Kidney tubule cell (primary cell): Measurements from ENCODE around the gene LRP8.
"Not testable (repeated sequence)": the region's sequence is repeated elsewhere in the genome, so short reads cannot be mapped to it uniquely, and the experiment has no call there.

Experiments used
- DNase-seq: peaks from one replicate; pipeline ENCODE4 v3.0.0-alpha.2; 2018; ENCODE audit warnings: low spot score

The LRP8 gene

DNA sequence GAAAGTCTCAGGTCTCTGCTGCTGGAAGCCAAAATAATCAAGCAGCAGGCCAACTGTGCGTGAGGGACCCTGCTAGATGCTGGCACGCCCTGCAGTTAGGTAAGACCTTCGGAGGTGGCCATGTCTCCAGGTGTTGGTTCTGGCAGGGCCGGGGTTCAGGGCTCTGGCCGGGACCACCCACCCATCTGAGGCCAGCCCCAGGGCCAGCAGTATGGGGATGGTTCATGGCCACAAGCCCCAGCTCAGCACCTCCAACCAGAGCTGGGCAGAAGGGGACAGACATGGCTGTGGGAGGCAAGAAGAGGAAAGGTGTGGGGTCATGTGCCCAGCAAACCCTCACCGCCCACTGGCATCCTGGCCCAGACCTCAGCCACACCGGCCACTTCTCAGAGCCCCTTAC is 23.3 kb downstream of the LRP8 start:
- DNase-seq: no peak

DNA sequence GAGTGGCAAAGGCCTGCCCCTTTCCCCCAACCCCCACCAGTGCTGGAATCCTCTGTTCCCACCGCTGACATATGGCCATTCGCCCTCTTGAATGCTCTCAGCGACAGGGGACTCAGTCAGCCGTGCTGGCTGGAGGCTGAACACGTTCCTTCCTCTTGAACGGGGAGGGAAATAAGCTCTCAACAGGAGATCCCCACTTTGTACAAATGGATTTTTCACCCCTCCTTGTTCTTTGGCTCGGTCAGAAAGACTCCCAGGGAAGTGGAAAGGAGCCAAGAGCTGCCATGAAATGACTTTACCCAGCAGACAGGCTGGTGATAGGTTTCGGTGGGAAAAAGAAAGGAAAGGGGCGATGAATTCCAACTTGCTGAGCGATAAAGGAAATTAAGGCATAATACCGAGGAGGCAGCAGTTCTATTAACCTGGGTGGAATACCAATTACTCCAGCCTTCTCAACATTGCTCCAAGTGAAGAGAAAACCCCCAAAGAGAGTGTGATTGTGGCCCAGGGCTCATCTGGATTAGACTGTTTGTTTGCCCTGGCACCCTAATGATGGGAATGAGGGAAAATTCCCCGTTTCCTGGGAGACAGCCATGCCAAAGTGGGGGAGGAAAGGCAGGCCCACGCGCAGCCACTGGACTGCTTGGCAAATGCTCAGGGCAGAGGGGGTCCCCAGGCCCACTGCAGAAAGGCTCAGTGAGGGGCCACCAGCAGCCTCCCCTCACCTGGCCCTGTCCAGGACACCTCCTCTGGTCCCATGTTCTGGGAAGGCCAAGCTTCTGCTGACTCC is 23.9 kb downstream of the LRP8 start:
- DNase-seq: peak; percentile 40

DNA sequence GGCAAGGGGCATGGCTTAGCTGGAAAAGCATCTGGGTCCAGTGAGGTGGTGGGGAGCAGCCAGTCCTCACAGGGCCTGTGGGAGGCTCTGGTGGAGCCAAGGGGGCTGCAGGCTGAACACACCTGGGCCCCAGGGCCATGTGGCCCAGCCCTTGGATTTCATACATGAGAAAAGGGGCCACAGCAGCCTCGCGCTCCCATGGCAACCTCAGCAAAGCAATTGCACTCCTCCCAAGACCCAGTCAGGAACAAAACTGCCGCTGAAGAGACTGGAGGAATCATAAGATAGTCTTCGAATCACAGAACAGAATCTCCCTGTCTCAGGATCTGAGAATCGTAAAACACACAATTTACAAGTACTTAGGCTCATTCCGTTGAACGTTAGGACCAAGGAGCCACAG is 24.6 kb downstream of the LRP8 start:
- no peak for DNase-seq

DNA sequence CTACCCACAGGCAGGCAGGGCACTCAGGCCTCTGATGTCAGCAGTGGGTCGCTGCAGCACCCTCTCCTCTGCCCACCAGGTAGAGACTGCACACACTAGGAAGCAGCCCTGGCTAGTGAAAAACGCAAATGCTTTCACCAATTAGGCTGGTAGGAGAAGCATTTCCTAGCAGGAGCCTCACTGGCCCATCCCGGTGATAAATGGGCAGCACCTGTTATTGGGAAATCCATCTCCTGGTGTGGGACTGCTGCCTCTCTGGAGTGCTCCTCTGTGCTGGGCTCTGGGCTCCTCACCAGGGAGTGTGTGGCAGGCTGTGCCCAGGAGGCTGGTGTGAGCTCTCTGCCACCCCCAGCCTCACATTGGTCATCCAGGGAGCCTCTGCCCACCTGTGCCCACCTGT is 28.6 kb downstream of the LRP8 start:
- no peak for DNase-seq

DNA sequence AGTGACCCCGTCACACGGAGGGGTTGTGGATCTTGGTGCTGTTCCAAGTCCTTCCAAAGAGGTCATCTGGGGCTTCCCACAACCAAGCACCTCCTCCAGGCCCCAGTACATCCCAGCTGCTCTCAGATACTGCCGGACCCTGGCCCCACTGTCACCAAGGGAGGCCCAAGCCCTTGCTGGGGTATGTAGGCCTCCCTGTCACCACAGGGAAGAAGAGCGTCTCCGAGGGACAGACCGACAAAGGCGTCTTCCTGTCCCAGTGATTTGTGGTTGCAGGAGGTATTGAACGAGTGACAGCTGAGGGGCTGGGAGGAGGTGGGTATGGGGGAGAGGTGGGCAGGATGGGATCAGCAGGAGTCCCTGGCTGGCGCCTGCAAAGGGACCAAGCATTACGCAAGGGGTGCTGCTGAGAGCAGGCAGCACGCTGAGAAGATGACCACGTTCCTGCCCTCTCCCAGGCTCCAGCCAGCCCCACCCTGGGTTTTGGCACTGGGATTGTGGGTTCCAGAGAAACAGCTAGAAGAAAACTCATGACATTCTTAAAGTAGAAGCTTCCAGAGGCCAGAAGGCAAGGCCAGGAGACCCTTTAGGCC is 29.7 kb downstream of the LRP8 start:
- DNase-seq: no peak

DNA sequence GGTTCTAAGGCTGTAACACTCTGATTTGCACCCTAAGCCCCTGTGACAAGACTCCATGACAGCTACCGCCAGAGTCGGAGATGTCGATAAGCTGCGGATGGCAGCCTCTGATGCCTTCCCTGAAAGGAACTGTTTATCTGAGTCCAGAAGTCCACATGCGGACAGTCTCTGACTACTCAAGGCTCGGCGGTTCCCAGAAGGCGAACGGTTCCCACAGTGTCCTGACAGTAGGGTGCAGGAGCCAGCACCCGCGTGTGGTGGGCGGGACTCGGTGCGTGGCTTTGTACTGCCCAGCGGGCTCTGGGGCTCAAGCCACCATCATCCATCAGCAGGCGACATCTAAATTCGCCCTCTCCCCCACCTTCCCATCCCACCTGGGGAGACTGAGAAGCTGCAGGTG is 30.7 kb downstream of the LRP8 start:
- no peak for DNase-seq

DNA sequence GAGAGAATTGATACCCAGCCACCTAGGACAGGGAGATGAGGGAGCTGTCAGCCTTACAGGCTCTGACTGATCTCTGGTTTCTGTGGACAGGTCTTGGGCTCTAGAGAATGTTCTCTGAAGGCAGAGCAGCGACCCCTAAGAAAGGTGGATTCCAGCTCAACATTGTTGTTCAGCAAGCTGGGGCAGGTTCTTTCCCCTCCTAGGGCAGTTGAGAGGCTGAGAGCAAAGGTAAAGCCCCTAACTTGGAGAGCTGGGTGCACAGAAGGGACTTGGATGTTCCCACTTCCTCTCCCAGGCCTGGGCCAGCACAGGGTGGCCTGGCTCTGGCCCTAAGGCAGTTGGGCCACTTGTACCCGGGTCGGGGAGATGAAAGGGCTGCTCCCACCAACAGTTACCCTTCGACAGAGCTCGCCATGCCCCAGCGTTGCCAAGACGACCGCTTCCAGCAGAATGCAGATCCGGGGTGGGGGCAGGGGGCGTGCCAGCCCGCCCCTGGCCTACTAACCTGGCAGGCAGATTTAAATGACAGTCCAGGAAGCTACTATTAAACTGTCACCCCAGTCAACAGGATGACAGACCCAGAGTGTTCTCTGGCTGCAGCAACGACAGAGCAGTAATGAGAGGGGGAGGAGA is 31.6 kb downstream of the LRP8 start:
- no peak for DNase-seq

DNA sequence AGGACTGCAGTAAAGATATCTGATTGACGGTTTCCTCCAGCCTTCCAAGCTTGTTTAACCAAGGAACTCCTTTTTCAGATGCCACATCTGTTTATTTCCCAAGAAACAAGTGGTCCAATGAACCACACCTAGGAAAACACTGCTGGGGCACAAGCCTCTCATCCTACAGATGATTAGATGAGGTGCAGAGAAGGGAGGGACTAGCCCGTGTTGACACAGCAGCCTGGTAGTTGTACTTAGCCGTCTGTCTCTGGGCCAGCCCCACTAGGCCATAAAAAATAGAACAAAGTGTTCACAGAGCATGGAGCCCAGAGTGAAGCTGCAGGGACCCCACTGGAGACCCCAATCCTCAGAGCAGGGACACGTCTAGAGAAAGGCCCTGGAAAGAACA is 32.1 kb downstream of the LRP8 start:
- no peak for DNase-seq

DNA sequence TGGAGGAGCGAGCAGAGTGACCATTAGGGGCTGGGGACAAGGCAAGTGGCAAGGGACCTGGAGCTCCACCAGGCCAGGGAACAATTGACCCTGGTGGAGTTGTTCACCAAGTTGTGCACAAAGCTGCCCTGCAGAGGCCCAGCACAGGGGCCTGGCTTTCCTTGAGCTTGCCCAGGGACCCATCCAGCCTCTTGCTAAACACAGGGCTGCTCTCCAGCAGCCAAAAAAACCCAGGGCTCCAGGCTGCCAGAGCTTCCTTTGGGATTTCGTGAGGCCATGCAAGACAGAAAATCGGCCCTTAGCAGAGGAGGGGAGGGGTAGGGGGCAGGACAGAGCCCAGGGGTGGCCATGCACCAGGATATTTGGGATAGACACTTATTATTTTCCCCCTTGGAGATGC is 32.6 kb downstream of the LRP8 start:
- no peak for DNase-seq

DNA sequence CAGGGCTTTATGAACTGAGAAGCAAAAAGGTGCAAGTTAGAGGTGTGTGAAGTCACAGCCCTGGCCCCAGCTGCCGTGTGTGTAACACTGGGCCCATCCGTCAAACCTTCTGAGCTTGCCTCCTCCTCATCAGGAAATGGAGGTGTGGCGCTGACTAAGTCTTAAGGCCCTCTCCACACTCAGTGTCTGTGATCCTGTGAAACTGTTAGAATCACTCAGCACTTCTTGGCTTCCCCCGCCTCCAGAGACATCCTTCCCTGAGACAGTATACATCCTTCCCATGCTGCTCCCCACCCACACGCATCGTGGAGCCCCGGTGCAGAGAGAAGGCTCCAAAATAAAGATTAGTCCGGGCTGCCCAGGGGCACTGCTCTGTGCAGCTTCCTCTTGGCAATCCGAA is 33.3 kb downstream of the LRP8 start:
- peak; percentile 73 for DNase-seq

DNA sequence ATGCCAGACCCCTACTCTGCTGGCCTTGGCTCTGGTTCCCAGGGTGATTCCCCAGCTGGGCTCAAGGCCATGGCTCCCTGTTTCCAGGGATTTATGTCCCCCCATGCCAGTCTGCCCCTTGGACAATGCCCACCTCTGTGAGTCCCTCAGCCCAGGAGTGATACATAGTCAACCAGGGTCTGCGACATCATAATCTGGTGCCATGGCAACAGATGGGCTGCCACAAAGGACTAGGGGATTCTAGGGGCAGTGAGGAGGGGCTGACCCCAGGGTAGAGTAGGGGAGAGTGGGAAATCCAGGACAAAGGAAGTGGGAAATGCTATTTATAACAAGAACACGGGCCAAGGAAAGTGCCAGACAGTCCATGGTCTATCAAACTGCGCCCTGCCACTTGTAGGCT is 33.8 kb downstream of the LRP8 start:
- DNase-seq: no peak

DNA sequence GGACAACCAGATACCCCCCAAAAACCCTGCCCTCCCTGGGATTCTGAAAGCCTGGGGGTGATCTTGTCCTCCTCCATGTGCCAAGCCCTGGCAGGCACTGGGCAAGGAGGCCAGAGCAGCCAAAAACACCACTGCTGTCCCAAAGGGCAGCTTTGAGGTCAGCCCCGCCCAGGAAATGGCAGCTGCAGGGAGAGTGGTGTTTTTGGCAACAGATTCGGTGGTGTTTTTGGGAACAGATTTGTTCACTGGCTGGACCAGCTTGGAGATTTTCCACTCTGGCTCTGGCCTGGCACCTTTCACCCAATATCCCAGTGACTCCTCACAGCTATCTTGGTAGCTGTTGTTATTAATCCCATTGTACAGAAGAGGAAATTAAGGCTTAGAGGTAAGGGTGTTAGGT is 34.7 kb downstream of the LRP8 start:
- DNase-seq: no peak

DNA sequence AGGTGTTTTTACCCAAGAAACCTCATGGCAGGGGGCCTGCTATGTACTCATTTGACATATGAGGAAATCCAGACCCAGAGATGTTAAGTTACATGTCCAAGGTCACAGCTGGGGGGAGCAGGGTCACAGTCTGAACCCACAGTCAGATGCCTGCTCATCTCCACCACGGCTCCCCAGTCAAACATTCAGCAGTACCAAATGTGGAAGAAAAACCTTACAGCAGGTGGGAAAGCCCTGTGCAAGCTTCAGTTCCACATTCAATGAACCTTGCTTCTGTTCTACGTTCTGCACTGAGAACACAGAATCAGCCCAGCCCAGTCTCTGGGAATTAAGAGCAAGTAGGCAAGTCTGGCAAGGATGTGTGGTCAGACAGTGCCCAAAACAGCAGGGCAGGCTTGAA is 35.2 kb downstream of the LRP8 start:
- DNase-seq: no peak

DNA sequence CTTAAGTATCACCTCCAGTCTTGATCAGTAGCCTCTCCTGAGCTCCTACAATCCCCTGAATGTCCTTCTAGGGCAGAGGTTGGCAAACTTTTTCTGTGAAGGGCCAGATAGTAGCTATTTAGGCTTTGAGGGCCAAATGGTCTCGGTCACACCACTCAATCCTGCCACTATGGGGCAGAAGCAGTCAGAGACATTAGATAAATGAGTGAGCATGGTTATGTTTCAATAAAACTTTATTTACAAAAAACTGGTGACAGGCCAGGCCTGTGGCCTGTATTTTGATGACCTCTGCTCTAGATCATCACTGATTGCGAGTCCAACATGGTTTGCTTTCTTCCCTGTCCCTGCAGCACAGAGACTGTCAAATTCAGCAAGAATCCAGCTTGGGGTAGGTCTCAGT is 36.3 kb downstream of the LRP8 start:
- DNase-seq: no peak

DNA sequence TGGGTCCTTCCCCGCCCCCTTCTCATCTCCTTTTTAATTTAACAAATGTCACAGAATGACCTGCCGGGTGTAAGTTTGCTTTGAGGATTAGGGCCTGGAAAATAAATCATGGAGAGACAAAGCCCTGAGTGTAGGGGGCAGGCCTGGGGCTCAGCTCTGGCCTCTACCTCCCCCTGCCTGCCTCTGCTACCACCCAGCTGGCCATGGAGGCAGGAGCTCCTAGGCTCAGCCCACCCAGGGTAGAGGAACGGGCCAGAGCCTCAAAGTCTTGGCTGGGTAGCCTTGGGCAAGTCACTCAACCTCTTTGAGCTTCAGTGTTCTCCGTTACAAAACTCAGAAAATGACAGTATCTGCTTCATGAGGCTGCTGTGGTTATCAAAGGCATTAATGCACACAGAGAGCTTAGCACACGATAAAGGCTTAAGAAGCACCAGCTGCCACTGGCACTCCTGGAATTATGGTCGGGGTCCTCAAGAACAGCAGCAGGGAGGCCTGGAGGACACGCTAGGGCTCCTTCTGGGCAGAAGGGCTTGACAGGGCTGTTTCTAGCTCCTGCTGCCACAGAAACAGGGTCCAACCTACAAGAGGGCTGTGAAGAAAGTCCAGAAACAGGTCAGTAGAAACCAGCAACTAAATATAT is 39.0 kb downstream of the LRP8 start:
- DNase-seq: no peak

DNA sequence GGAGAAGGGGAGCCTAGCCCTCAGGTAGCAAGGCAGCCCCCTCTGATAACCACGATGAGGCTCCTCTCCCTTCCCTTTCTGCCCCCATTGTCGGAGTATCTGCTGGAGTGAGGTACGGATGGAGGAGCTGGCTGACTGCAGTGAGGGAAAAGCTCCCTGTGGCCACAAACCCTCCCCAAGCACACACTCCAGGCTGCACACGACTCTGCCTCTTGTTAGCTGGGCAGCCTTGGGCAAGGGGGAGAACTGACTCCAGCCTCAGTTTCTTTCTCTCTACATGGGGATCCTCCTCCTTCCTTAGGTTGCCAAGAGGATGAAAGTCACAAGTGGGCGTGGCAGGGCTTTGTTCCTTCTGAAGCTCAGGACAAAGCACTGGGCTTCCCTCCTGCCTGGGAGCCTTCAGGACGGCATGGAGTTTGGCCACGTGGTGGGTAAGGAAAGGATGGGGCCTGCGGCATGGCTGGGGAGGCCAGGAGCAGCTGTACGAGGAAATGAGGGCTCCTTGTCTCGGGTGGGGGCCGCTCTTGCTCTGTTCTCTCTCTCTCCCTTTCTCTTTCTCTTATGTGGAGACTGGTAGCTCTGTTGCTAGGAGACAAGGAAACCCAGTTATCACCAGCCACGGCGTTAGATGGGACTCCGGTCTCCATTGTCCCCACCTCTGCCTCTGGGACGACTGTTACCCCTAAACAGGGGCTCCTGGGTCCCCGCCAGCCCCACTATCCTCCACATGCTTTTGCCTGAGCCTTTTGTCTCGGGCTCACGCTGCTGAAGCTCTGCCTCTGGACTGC is 39.7 kb downstream of the LRP8 start:
- no peak for DNase-seq

DNA sequence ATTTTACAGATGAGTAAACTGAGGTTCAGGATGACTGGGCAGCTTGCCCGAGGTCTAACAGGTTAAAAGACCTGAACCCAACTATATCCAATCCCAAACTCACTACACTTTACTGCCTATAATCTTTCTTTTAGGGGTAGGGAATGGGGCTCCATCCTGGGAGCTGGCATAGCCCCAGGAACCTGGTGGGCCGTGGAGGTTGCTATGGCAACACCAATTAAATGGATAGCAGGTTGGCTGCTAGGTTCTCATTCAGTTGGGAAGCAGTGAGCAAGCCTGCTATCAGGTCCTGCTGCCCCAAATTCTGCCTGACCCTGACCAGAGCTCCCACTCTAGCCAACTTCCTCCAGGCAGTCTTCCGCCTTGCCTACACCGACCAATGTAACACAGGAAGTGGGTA is 40.9 kb downstream of the LRP8 start:
- peak; percentile 24 for DNase-seq

DNA sequence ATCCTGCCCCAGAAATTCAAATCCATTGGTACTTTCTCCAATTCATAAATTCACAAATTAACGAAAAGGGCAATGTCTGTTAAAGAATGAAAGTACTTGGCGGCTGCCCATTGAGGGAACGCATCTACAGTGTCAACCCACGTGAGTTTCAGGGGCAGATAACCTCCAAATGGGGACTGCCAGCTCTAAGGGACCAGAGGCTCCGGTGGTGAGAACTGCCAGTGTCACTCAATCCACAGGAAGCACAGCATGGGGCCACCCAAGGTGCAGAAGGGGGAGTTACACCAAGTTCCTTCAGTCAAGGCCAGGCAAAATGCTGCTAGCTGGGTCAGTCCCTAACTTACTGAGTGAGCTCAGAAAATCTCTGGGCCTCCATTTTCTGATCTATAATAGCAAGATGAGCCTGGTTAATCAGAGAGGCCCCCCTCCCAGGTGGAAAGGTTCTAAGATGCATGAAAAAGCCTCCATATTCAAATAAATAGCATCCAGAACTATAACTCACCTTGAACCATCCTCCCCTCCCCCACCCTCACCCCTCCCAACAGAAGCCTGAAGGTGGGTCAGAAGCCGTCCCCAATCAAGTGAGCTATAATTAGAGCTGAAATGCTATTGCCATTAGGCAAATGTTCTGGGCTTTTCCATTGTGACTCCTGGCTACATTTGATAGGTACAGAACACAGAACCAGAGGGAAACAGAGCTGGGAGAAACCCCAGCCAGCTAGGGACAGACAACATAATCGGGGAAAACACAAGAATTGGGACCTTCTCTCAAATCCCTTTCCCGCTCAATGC is 41.7 kb downstream of the LRP8 start:
- no peak for DNase-seq

DNA sequence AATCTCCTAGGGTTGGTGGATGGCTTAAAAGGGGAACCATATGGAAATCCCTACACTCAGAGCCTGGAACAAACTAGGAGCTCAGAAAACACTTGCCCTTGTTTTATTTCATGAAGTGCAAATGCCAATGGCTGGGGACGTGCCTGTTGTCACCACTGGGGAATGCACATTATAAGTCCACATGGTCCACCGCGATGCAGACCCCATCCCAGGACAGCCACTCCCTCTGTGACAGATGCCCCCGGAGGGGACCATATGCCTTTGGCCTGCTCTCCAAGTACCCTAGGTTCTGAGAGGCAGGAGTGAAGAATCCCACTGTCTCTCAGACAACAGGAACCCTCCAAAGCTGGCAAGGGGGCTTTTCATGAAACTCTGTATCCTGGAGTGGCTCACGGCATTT is 42.3 kb downstream of the LRP8 start:
- DNase-seq: no peak

DNA sequence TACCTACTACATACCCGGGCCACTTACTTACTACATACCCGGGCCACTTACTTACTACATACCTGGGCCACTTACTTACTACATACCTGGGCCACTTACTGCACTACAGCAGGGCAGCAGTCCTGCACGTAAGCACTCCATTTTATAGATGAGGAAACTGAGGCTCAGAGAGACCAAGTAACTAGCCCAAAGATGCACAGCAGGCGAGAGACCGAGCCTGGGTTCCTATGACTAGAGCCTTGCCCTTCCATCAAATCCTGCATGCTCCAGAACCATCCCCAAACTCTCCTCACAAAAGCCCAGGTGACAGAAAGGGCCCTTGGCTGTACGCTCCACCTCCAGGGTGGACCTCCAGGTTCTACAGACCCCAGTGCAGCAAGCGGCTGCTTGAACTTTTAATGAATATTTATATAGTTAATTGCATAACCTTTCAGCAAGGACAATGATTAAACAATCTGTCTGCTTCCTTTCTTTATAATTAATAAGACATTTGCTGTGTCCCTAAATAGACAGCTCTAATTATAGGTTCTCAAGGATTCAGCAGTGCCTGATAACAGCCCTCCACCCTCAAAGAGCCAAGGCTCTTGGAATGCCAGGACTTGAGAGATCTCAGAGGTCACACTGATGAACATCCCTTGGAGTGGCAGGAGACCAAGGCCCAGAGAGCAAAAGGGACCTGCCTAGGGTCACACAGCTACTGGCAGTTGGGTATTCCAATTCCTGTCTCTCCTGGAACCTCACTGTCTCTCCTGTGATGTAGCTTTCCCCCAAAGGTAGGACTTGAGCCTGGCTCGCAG is 43.4 kb downstream of the LRP8 start:
- DNase-seq: no peak

DNA sequence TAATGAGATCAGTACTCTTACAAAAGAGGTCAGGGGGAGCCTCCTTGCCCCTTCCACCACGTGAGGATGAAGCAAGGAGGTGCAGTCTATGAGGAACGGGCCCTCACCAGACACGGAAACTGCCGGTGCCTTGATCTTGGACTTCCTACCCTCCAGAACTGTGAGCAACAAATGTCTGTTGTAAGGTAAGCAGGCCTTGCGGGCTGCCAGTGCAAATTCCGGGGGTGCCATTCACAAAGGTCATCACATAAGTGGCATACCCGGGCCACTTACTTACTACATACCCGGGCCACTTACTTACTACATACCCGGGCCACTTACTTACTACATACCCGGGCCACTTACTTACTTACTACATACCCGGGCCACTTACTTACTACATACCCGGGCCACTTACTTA is 44.7 kb downstream of the LRP8 start:
- DNase-seq: not testable (repeated sequence)
